ENCODE data around the gene CREG2.

CREG2 gene

DNA sequence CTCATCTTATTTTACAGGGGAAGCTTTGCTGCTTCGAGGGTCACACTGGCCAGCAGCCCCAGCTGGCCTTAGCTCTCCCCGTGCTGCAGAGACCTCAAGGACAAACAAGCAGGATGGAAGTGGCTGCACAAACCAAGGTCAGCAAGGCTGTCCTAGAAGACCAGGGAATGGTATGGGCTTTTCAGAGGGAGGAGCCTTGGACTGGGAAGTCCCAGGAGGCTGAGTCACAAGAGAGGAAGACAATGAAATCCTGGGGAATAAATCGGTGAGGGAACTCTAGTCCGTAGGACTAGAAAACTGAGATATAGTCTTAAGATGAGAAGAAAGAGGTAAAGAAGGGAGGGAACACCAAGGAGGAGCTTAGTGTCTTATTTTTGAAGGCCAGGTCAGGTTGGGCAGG lies 15.7 kb downstream of the CREG2 start:
- TF ChIP-seq CTCF (conservative IDR thresholded peaks at IDR 0.05): no peak
- H3K27ac ChIP-seq: no peak overlapping the region

DNA sequence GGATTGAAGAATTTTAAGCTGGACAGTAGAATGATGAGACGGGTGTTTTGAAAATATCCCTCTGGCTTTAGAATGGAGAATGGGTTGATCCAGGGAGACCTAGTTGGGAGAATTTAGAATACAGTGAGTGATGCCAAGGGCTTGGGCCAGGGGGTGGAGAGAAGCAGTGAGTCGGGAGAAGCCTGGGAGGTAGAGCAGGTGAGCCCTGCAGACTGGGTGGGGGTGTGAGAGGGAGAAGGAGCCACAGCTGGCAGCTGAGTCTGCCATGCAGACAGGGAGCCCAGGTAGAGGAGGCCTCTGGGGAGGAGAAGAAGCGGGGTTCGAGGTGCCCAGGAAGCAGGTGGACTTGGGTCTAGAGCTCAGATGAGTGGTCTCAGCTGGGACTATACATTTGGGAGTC lies 18.2 kb downstream of the CREG2 start:
- no peak for TF ChIP-seq CTCF (conservative IDR thresholded peaks at IDR 0.05)
- H3K27ac ChIP-seq: no peak overlapping the region

GRCh38 chr2:101368376-101368775 lies 18.9 kb downstream of the CREG2 start:
- TF ChIP-seq CTCF (conservative IDR thresholded peaks at IDR 0.05): no peak

DNA sequence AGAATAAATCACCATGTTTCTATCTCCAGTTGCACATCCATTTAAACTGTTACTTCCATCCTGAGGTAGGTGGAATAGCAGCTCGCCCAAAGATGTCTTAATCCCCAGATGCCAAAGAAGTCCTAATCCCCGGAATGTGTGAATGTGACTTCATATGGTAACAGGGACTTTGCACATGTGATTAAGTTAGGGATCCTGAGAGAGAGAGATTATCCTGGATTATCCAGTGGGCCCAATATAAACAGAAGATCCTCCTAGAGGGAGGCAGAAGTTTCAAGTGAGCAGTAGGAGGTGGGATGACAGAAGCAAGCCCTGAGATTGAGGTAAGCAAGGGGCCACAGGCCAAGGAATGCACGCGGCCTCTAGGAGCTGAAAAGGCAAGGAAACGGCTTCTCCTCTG lies 19.8 kb downstream of the CREG2 start:
- no peak for TF ChIP-seq CTCF (conservative IDR thresholded peaks at IDR 0.05)
- no peak overlapping the region for H3K27ac ChIP-seq

More at GRCh38 chr2:101368376-101368775, 18.9 kb downstream of the CREG2 start:
- no peak overlapping the region for H3K27ac ChIP-seq

DNA sequence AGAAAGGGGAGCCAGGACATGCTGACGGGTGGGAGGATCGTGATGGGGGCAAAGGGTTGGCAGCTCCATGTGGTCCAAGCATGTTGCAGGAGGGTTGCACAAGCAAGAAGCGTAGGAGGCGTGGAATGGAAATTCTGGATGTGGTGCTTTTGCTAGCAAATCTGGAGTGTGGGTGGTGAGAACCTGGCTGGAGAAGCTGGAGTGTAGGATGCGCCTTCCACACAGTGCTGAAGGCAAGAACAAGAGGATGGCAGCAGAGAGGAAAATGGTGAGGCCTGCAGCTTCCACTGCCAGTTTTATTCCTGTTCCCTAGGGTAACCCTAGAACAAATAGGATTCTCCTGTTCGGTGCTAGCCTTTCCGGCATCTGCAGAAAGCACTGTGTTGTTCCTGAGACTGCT lies 22.4 kb downstream of the CREG2 start:
- no peak overlapping the region for H3K27ac ChIP-seq
- no peak for TF ChIP-seq CTCF (conservative IDR thresholded peaks at IDR 0.05)

- no peak for TF ChIP-seq CTCF (conservative IDR thresholded peaks at IDR 0.05)
- H3K27ac ChIP-seq: no peak overlapping the region
Measured at GRCh38 chr2:101362777-101363176, 24.5 kb downstream of the CREG2 start.

- TF ChIP-seq CTCF (conservative IDR thresholded peaks at IDR 0.05): no peak
- H3K27ac ChIP-seq: no peak overlapping the region
Measured at GRCh38 chr2:101362316-101362715, 25.0 kb downstream of the CREG2 start.

GRCh38 chr2:101361522-101361921 lies 25.8 kb downstream of the CREG2 start:
- no peak overlapping the region for H3K27ac ChIP-seq
- TF ChIP-seq CTCF (conservative IDR thresholded peaks at IDR 0.05): no peak

Data from VCaP (cell line).